ENCODE results near the gene CTNNBL1. TPM values are rescaled to one million over a fixed set of nuclear protein-coding genes. Genes with fewer than 3 reads are reported as not detected.

CTNNBL1 gene
- total RNA-seq, 1 donor from 2014 or later = 33.3 TPM

DNA sequence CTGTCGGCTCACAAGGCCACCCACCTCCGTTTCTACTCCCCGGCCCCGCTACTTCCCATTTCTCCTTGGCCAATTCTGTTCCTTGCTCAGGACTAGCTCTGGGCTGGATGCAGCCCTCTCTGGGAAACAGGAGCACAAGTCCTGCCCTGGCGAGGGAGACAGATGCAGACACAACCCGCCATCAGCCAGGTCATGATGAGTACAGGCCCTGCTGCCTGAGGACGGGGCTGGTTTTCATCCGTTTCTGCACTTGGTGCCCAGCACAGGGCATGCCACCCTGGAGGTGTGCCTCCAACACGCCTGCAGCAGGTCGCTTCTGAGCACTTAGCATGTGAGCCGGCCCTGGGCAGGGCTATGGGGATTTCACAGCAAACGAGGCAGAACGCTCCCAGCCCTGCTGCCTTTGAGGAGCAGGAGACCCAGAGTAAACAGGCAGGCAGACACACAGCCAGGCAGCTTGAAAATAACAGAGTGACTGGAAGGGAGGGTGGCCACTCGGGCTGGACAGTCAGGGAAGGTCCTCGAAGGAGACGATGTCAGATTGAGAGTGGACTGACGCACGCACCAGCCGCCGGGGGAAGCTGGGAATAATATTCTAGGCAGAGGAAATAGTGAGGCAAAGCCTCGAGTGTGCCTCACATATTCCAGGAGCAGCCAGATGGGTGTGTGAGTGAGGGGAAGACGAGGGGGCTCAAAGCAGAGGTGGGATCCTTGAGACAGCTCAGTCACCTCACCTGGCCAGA lies 187.9 kb downstream of the CTNNBL1 start:
- H3K27ac ChIP-seq = no peak overlapping the region
- intact Hi-C loops (cut with DNase I) = no loop called here
- no peak overlapping the region for H3K4me3 ChIP-seq
- H3K36me3 ChIP-seq = no peaks in the 10 kb centered on the region
- H3K27me3 ChIP-seq = no peaks in the 10 kb centered on the region
- TF ChIP-seq, protein P1, sequence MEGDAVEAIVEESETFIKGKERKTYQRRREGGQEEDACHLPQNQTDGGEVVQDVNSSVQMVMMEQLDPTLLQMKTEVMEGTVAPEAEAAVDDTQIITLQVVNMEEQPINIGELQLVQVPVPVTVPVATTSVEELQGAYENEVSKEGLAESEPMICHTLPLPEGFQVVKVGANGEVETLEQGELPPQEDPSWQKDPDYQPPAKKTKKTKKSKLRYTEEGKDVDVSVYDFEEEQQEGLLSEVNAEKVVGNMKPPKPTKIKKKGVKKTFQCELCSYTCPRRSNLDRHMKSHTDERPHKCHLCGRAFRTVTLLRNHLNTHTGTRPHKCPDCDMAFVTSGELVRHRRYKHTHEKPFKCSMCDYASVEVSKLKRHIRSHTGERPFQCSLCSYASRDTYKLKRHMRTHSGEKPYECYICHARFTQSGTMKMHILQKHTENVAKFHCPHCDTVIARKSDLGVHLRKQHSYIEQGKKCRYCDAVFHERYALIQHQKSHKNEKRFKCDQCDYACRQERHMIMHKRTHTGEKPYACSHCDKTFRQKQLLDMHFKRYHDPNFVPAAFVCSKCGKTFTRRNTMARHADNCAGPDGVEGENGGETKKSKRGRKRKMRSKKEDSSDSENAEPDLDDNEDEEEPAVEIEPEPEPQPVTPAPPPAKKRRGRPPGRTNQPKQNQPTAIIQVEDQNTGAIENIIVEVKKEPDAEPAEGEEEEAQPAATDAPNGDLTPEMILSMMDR (IDR thresholded peaks at IDR 0.05) = no peak
- no peaks in the 10 kb centered on the region for H3K9me3 ChIP-seq
- no peak for DNase-seq (ENCODE audit: low spot score in 2 of 2)
- no peaks in the 10 kb centered on the region for H3K4me1 ChIP-seq

- no peak overlapping the region for H3K4me3 ChIP-seq
- TF ChIP-seq, protein P1 (IDR thresholded peaks at IDR 0.05) = no peak
- H3K36me3 ChIP-seq = no peaks in the 10 kb centered on the region
- H3K27me3 ChIP-seq = no peaks in the 10 kb centered on the region
- H3K9me3 ChIP-seq = no peaks in the 10 kb centered on the region
- intact Hi-C loops (cut with DNase I) = no loop called here
- H3K4me1 ChIP-seq = no peaks in the 10 kb centered on the region
- no peak overlapping the region for H3K27ac ChIP-seq
- no peak for DNase-seq (ENCODE audit: low spot score in 2 of 2)
Observed at GRCh38 chr20:37882961-37883712, 189.3 kb downstream of the CTNNBL1 start.

GRCh38 chr20:37885042-37885441 lies 191.2 kb downstream of the CTNNBL1 start:
- no peak overlapping the region for H3K27ac ChIP-seq
- H3K27me3 ChIP-seq = no peaks in the 10 kb centered on the region
- H3K36me3 ChIP-seq = no peaks in the 10 kb centered on the region
- intact Hi-C loops (cut with DNase I) = no loop called here
- no peak overlapping the region for H3K4me3 ChIP-seq
- no peak for DNase-seq (ENCODE audit: low spot score in 2 of 2)
- H3K4me1 ChIP-seq = no peaks in the 10 kb centered on the region
- TF ChIP-seq, protein P1 (IDR thresholded peaks at IDR 0.05) = no peak
- no peaks in the 10 kb centered on the region for H3K9me3 ChIP-seq

DNA sequence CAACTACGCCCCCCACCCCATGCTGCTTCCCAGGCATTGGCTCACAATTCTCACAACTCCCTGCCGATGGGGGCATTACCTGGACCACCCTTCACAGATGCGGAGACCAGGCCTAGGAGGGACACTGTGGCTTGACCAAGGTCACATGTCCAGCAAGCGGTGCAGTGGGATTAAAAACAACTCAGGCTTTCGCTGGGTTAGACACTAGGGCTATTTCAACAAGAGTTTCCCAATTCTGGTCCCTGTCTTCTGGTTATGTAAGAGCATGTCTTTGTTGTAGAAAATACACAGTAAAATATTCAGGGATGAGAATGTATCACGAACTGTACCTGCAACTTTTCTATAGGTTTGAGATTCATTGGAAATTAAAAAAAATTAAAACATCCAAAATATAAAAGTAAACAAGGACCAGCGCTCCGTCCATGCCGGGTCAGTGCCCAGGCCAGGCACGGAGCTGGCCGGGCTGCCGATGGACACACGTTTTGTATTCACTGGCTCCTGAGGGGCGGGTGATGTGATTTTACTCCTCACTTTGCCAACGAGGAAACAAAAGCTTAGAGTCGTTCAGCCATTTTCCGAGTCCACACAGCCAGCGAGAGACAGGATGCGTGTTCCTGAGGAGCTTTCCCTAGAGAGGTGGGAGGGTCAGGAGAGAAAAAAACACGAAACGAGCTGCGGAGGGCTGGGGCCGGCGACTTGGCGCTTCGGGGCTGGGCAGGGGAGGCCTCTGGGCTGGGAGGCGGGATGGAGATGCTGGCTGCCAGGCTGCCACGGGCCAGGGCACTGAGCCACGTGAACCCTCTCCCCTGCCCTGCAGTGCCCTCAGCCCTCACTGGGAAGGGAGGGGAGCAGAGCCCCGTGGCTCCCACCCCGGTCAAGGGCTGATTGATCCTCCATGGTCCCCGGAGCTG lies 192.0 kb downstream of the CTNNBL1 start:
- H3K9me3 ChIP-seq = no peaks in the 10 kb centered on the region
- TF ChIP-seq, protein P1 (IDR thresholded peaks at IDR 0.05) = no peak
- intact Hi-C loops (cut with DNase I) = no loop called here

DNA sequence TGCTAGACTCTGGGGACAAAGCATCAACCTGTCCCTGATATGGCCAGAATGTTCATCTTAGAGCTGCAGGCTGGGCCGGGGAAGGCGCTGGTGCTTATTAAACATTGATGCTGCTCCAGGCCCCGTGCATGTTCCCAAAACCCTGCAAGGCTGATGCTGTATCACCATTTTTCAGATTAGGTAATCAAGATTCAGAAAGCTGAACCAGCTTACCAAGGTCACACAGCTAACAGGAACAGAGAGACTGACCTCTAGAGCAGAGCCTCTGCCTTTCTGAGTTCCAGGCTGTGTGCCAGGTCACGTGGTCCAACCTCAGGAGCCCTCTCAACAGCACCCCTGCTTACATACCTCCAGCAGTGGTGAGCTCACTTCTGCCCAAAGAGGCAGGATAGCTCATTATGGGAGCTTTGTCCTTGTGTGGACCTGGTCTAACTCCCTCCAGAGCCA lies 193.0 kb downstream of the CTNNBL1 start:
- no peaks in the 10 kb centered on the region for H3K9me3 ChIP-seq
- H3K4me1 ChIP-seq = no peaks in the 10 kb centered on the region
- no peak overlapping the region for H3K27ac ChIP-seq
- intact Hi-C loops (cut with DNase I) = no loop called here
- no peak for DNase-seq (ENCODE audit: low spot score in 2 of 2)
- no peaks in the 10 kb centered on the region for H3K36me3 ChIP-seq
- no peaks in the 10 kb centered on the region for H3K27me3 ChIP-seq
- H3K4me3 ChIP-seq = no peak overlapping the region
- TF ChIP-seq, protein P1 (IDR thresholded peaks at IDR 0.05) = no peak

More for the DNA sequence above, 192.0 kb downstream of the CTNNBL1 start:
- Histone ChIP-seq H3K4me3 (no peak overlapping the region), H3K4me1 (no peaks in the 10 kb centered on the region), H3K27me3 (no peaks in the 10 kb centered on the region), H3K27ac (no peak overlapping the region), H3K36me3 (no peaks in the 10 kb centered on the region)
- DNase-seq (ENCODE audit: low spot score in 2 of 2) = no peak
